Activated naive CD4-positive, alpha-beta T cell (primary cell): ENCODE measurements around the gene TMEM132D.

Source experiments
- DNase-seq, 4 experiments: peaks; one replicate each; lab custom pipeline; 2025; lab: John Stamatoyannopoulos, UW

The TMEM132D gene

DNA sequence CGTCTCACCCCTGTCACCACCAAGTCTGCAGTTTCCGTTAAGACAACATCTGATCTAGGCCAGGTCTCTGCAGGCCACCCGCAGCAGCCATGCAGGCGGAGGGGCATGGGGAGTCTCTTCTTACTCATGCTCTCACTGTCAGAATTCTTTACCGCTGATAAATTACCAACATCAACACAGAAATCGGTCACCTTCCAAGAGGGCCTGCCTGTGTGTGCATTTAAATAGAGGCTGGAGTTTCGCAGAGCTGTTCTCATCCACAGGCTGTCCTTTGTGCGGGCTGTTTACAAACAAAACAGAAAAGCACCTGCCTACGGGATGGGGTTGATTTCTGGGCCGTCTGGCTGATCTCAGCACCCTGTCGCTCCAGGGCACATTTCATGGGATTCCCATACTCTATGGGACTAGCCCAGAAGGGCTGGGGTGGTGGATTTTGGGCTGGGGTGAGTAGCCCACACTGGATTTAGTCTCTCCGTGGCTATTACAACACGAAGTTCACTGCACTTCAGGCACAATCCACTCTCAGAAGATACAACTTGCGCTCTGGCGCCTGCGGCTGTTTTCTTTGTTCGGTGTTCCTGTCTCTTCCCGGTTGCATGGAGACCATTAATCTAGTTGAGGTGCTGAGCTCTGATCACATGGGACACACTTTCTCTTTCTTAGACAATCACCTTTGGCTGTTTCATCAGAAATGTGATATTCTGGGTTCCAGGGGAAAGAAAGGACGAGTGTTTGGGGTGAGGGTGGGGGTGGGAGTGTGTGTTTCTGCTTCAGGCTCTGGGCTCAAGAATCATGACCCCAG lies 719.5 kb downstream of the TMEM132D start:
- no peak for DNase-seq

DNA sequence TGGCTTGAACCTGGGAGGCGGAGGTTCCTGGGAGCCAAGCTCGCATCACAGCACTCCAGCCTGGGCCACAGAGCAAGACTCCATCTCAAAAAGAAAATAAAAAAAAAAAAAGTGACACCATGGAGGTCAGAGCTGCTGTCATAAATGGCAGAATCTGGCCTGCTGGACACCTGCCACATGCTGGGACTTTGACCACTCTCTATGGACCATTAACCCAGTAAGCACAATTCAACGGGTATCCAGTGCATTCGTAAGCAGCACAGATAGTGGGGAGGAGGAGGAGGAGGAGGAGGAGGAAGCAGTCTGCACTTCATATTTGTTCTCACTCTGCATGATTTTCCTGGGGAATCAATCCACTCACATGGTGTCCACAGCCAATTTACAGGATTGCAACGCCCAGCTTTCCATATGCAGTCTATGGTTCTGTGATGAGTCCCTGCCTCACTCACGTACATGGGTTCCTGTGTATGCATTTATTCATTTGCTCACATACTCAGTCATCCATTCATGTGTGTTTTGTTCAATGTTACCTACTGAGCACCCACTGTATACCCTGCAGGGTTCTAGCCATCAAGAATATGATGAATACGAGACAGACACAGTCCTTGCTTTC lies 723.8 kb downstream of the TMEM132D start:
- DNase-seq: no peak

DNA sequence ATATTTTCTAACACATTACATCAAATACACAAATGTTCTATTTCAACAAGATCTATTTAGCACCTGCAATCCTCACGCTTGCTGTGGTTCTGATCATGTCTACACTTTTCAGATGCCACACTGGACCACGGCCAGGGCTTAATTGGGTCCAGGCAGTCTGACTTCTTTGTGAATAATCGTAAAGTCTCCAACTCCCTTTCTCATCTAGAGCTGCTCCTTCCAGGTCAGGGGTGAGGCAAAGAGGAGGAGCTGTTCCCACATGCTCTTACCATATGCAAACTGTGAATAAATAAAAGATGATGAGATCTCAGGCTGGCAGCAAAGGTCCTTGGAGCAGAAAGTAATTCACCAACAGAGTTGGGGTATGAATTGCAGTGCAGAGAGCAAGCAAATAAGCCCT lies 733.9 kb downstream of the TMEM132D start:
- DNase-seq: no peak

DNA sequence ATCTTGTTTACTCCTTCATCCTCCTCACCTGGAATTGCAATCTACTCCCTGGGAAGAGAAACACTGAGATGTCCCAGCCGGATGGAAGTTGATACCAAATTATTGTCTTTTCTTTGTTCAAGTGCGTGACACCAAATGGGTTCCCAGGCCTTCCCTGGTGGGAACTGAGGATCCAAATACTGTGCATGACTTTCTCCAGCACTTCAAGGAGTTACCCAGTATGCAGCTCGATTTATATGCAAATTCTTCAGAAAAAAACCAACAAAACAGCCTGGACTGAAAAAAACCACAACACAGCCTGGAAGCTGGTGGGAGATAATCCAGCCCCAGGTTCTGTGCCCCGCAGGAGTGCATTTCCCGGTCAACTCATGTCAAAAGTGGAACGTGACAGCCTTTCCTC lies 740.0 kb downstream of the TMEM132D start:
- no peak for DNase-seq

DNA sequence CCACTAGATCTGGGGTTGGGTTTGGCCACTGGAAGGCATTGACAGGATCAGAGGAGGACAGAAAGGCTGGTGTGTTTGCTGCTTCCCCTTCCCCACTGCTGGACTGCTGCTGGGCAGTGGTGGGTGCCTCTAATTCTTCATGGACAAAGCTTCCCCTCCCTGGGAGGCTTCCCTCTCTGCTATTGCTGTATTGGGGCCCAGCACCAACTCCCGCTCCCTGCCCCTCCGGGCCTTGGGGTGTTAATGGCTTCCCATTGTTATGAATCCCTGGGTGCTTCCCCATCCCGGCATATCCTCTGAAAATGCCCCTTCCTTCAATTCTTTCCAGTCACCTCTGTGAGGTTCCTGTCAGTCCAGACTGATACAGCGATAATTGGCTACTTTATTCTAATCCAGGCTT lies 740.4 kb downstream of the TMEM132D start:
- DNase-seq: no peak

DNA sequence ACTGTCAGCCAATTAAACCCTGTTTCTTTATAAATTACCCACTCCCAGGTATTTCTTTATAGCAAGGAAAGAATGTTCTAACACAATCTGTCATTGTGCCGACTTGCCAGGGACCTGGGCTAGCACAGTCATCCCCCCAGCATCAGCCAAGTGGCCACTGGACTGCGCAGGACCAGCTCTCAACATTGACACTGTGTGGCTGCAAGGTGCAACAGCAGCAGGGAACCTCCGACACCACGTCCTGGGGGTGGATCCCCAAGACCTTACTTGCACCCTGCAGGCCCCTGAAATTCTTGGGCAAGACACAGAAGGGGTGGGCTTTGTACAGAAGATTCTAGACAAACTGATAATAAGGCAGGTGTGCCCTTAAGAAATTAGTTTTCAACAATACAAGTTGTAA lies 741.0 kb downstream of the TMEM132D start:
- DNase-seq: no peak

DNA sequence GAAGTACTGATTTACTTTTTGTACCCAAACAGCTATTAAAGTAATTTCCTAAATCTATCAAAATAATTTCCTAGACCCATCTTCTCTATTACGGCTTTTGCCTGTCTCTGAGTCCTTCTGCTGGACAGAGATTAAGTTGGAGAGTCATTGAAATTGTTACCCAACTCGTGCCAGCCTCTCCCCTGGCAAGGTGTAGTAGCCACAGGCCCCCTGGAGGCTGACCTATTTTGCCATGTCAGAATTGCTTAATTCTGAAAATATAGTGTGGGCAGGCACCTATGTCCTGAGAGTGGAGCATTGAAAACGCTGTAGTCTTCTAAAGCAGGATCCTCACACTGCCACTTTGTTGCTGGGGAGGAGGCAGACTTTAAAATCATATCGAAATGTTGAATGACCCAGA lies 742.3 kb downstream of the TMEM132D start:
- DNase-seq: no peak

DNA sequence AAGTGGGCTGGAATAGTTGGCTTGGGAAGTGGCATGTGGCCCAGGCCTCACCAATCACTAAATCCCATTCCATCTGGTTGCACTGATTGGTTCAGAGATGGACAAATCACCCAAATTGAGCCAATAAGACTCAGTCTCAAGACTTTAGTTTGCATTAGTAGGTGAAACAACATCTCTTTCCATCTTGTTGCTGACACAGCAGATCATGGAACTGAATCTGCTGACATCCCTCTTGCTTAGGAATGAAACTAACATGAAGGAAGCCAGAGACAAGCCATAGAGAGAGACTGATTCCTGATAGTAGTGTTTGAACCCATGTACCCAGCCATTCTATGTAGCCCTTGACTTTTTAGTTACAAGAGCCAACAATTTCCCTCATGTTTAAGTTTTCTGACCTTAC lies 743.5 kb downstream of the TMEM132D start:
- DNase-seq: no peak

DNA sequence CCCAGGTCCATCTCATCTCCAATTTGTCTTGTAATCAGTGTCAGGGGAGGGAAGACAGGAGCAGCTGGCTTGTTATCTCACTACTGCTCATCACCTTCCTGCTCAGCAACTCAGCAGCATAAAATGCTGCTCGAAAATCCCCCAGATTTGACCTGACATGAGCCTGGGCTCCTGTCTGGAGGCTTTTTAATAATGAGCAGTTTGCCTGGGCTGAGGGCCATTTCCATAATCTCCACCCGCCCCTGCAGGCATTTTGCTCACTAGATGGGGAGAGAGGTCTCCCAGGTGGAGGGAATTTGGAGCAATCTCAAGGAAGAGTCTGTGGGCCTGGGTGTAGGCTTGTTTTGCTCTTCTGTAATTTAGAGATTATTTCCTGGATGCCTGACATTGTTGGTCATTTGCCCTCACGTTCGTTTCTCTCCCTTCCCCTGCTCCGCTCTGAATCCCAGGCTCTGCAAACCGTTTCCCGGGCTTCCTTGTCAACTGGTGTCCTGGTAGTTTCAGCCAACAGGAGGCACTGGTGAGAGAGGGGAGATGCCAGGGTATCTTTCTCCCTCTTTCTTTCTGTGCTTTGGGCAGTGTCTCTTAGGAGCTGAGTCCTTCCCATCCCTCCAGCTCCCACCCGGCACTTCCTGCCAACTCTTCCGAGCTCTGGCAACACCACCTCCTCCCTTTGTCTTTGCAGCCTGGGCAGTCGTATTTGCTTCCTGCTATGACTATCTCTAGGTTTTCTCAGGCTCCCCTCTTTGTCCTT lies 751.3 kb downstream of the TMEM132D start:
- no peak for DNase-seq

DNA sequence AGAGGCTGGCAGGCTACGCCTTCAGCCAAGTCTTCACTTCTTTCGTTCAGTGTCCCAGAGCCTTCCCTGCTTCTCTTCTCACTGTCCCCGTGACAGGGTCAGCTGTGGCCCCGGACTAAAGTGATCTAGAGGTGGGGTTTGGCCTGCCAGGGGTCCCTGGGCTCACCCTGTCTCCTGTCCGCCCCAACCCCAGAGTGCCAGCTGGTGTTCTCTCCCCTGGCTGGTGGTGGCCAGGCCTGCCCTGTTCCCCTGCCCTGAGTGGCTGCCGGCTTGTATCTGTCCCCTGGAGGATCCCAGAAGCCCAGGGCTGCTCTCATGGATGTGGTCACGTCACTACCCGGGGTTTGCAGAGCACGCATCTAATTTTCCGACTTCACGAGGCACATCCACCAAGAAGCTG lies 753.1 kb downstream of the TMEM132D start:
- no peak for DNase-seq

DNA sequence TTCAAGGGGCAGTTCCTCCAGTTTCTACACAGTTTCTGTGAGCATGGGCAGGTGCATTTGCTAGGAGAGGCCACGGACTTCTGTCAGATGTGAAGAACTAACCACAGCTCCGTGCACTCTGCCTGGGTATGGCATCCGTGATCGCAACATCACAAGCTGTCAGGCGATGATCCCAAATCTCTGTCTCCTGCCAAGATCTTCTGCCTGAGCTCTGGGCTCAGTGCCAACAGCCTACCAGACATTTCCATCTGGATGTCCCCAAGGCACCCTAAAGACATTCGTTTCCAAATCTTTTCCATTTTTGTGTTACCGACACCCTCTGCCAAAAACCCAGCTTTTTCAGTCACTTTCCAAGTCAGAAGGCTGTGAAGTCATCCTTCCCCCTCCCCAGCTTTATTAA lies 758.4 kb downstream of the TMEM132D start:
- no peak for DNase-seq

DNA sequence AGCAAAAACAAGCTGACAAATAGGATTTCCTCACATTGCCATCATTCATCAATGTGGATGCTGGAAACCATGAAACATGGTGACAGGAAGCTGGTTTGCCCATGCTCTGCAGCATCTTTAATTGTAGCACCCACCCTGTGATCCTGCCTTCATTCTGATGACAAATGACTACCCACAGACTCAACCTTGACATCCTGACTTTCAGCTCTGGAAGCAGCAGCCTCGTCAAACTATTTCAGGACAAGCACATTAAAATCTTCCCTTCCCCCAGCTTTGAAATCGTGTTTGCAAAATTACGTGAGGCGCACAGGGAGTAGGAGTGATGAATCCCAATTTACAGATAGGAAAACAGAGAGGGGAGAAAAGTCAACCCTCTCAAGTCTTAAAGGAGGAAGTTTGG lies 765.0 kb downstream of the TMEM132D start:
- no peak for DNase-seq

DNA sequence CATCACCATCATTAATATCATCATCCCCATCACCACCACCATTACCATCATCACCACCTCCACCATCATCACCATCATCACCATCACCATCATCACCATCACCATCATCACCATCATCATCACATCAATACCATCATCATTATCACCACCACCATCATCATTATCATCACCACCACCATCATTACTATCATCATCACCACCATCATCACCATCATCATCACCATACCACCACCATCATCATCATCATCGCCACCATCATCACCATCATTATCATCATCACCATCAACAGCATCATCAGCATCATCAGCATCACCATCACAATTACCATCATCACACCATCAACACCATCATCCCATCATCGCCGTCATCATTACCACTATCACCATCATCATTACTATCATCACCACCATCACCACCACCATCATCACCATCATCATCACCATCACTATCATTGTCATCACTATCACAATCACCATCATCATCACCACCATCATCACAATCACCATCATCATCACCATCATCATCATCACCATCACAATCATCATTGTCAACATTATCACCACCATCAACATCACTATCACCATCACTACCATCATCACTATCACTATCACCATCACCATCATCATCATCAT lies 767.0 kb downstream of the TMEM132D start:
- no peak for DNase-seq

DNA sequence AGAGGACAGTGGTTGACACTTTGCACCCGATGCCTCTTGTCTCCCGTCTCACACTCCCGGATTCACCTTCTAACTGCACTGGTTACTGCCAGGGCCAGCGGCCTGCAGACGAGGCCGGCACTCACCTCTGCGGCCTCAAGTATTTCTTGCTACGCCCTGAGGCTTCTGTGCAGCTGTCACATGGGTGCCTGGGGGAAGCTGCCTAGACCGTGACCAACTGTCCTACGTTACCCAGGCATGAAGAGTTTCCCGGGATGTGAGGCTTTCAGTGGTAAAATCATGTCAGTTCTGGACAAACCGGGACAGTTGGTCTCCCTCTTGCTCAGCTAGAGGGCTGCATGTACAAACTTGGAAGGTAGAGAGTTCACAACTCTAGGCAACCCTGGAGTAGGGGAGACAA lies 776.1 kb downstream of the TMEM132D start:
- DNase-seq: no peak

DNA sequence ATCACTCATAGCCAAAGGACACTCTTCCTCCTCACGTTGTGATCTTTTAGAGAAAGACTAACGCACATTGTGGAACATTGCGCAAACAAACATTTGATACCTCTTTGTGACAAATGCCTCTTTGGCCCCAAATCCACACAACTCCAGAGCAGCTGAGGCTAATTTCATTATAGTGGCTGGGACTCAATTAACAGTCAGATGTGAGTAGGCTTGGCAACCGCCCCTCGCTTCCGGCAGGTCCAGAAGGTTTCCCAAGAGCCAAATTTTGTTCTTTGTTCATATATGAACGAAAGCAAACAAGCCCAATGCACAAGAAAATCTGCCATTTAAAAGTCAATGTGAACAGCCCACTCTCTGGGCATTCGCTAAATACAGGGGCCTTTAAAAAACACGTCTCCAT lies 776.6 kb downstream of the TMEM132D start:
- no peak for DNase-seq

DNA sequence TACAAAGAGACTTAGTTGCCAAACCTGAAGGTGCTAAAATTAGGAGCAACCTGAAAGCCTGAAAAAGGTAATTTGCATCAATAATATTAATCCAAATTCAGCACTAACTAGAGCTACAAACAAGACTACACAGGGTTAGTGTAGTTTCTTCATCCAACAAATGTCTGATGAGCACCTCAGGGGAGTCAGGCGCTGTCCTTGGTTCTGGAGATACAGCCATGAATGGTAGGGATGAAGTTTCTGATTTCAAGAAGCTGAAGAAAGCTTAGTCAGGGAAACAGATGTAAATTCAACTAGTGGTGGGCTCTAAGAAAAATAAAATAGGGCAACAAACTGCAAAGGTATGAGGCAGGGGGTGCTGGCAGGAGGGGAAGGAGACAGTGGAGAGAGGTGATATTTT lies 784.3 kb downstream of the TMEM132D start:
- DNase-seq: no peak

DNA sequence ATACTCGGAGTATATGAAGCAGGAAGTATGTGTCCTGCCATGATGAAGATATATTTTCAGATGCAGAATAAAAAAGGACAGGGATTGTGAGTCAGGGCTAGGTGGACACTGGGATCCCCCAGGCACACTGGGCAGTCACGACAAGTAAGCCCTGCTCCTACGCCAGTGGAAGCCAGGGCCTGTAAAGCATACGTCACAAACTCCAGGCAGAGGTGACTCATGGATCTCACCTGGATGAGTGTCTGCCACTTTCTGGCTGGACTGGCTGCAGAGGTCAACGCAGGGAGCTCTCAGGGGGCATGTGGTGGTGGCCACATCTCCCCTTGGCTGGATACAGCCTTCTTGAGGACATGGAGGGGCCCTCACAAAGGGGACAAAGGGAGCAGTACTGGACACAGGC lies 788.3 kb downstream of the TMEM132D start:
- DNase-seq: no peak

DNA sequence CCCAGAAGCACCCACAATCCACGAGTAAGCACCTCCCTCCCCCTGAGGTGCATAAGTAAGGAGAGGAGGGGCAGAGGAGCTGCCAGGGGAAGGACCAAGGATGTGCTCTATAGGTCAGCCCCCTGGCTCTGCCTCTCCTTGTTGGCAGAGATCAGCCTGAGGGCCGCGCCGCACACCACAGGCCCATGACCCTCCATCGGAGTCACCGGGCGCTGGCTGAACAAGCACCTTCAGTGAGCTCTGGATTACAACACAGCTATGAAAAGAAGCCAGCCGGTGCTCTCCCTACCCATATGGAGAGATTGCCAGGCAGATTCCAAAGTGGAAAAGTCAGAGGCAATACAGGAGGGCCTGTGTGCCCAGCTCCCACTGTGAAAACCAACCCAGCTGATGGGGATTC lies 793.2 kb downstream of the TMEM132D start:
- DNase-seq: no peak

DNA sequence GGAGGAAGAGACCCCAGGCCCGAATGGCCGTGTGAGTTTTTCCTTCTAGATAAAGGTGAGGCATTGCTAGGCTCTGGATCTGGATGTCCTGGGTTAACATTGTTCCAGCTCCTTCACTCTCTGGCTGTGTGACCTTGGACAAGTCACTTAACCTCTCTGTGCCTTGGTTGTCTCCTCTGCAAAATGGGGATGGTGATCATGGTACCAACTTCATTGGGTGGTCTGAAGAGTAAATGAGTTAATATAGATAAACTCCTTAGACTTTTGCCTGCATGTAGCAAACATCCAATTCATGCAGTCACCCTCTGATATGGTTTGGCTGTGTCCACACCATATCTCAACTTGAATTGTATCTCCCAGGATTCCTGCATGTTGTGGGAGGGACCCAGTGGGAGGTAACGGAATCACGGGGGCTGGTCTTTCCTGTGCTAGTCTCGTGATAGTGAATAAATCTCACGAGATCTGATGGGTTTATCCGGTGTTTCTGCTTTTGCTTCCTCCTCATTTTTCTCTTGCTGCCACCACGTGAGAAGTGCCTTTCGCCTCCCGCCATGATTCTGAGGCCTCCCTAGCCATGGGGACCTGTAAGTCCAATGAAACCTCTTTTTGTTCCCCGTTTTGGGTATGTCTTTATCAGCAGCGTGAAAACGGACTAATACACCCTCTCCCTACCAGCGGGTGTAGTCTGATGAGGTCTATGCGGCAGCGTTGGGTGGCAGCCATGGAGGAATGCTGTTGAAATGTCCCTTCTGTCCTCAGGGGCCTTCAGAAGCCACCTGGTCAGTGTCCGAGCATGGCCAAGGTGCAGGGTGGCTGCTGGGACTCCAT lies 794.4 kb downstream of the TMEM132D start:
- no peak for DNase-seq

DNA sequence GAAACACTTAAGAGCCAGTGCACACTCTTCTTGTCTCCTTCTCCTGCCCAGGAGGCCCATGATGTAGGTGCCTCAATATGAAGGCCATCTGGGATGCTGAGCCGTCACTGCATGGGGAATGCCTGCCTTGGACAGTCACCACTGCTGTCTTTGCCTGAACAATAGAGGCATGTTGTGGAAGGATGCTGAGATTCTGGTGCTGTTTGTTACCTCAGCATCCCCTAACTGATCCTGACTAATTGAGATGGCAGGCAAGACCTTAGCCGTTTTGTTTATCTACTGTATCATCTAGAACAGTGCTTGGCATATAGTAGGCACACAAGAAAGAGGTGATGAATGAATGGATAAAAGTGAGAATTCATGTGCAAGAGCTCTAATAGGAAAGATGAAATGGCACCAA lies 797.1 kb downstream of the TMEM132D start:
- no peak for DNase-seq

DNA sequence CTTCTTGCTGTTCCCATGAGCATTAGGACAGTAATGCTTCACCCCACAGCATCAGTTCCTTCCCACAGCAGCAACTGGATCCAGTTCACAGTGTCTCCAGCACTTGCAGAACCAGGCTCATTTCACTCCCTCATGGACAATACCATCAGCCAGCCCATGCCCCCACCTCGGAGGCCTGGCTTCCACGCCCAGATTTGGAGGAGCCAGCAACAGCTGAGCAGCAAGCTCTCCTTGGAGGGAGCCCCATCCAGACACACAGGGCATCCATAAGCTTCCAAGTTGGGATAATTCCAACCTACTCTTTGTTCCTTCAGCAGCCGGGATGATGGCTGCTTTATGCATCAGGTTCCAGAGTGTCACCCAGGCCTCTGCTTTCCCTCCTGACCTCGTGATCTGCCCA lies 800.6 kb downstream of the TMEM132D start:
- DNase-seq: no peak

DNA sequence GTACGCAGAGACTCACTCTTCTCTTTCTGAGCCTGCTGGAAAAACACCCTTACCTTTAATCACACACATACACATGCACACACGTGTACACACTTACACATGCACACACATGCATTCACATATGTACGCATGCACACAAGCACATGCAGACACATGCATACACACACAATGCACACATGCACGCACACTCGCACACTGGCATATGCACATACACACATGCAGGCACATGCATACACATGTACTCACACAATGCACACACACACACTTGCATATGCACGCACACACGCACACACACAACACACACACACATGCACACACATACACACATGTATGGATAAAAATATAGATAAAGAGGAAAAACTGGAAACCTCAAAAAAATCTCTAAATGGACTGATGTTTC lies 801.6 kb downstream of the TMEM132D start:
- no peak for DNase-seq
